Astrocyte (in vitro differentiated cells and primary cell): ENCODE results near the gene AP3B1.

Source experiments
- CTCF ChIP-seq: IDR thresholded peaks from 2 replicates; pipeline ENCODE4 v1.5.1; 2011; ENCODE audit warnings: low read depth, mild to moderate bottlenecking, inconsistent platforms, low read length, moderate library complexity; ENCODE audit not compliant: insufficient read depth
- EZH2 ChIP-seq: IDR thresholded peaks from 2 replicates; pipeline ENCODE4 v1.6.1; 2012; ENCODE audit warnings: mild to moderate bottlenecking, low read length, inconsistent platforms; ENCODE audit not compliant: insufficient read depth

- TF ChIP-seq CTCF (no peak), EZH2 (no peak)
Measured at GRCh38 chr5:78275998-78276543, 18.4 kb downstream of the AP3B1 start.
